Testis (tissue), 3 donors: Measurements from ENCODE around the gene HNRNPF. TPM values are rescaled to one million over a fixed set of nuclear protein-coding genes. Genes with fewer than 3 reads are reported as not detected.

ENCODE experiments used
- DNase-seq: peaks from one replicate; pipeline ENCODE4 v3.0.0-alpha.2; 2019
- H3K27ac ChIP-seq, 2 donors: fragments of 200-600 bp; sonication (generic); one replicate each; pipeline ENCODE4 v1.5.1; 2019
- H3K27me3 ChIP-seq: fragments of 200-600 bp; sonication (generic); one replicate; pipeline ENCODE4 v1.5.1; 2019
- H3K36me3 ChIP-seq: fragments of 200-600 bp; sonication (generic); one replicate; pipeline ENCODE4 v1.5.1; 2017; ENCODE audit warnings: low read depth; ENCODE audit errors: missing control alignments
- H3K4me1 ChIP-seq: fragments of 200-600 bp; sonication (generic); one replicate; pipeline ENCODE4 v1.5.1; 2019
- H3K4me3 ChIP-seq, 2 donors: fragments of 200-600 bp; sonication (generic); one replicate each; pipeline ENCODE4 v1.5.1; 2017 to 2019
- H3K9me3 ChIP-seq: fragments of 200-600 bp; sonication (generic); one replicate; pipeline ENCODE4 v1.5.1; 2017
- CTCF ChIP-seq, 3 experiments: fragments of 450-650 bp in 2 of 3; fragments of 200-600 bp in 1 of 3; sonication (generic) in 1 of 3; IDR thresholded peaks; one replicate each; pipeline ENCODE4 v1.5.1; 2016 to 2019; ENCODE audit warnings: antibody characterized with exemption in 3 of 3, mild to moderate bottlenecking in 2 of 3, moderate library complexity in 1 of 3
- POLR2A ChIP-seq: fragments of 450-650 bp; IDR thresholded peaks from one replicate; pipeline ENCODE4 v1.6.1; 2017; ENCODE audit warnings: antibody characterized with exemption, mild to moderate bottlenecking, moderate library complexity
- WGBS, 2 donors: methylation state at CpG; one replicate each; pipeline ENCODE4 v1.1.5; 2018; 5-methylcytosine and 5-hydroxymethylcytosine counted together
- intact Hi-C: fragments of 100-400 bp; cut with DNase I; formaldehyde crosslinking; loops from one replicate; pipeline ENCODE4 v1.15.1; 2023; ENCODE audit warnings: low total_unique reads
- polyA plus RNA-seq: library from polyadenylated mRNA; stranded (reverse); fragments of 350-450 nt; fragmentation: Illumina TruSeq; extraction: RNeasy Lipid Tissue Mini Kit (QIAGEN cat#74804); gene quantifications from one replicate; pipeline ENCODE4 v1.2.3, GENCODE V29; 2014; ENCODE audit warnings: low read depth, low replicate concordance; ENCODE audit not compliant: insufficient read depth
- total RNA-seq, 2 donors: library from RNA; depleted of rRNA; stranded (reverse); fragments of >200 nt; gene quantifications; one replicate each; pipeline ENCODE4 v1.2.3, GENCODE V29; 2016

The HNRNPF gene
- total and polyA plus RNA-seq, 3 donors from 2014 or later: 120 to 232 (median 159) TPM

- WGBS, 2 donors: 63 to 72% methylated on average over 21 to 47 of the region's 49 CpGs
- intact Hi-C loops: loop anchor here (10.0 kb wide), 1 partner anchor 48 kb away; no protein-coding TSS in a partner anchor
- no peak for DNase-seq
Measured at GRCh38 chr10:43342279-43343125, 66.5 kb downstream of the HNRNPF start.

GRCh38 chr10:43341450-43341849 is 67.5 kb downstream of the HNRNPF start:
- Histone ChIP-seq H3K4me1 (no peaks in the 10 kb centered on the region), H3K9me3 (no peaks in the 10 kb centered on the region), H3K27me3 (no peaks in the 10 kb centered on the region), H3K36me3 (no peaks in the 10 kb centered on the region), H3K4me3 (no peak overlapping the region), H3K27ac (no peak overlapping the region)
- DNase-seq: no peak
- TF ChIP-seq CTCF (IDR thresholded peaks at IDR 0.05) (no peak), POLR2A (no peak)
- intact Hi-C loops: loop anchor here (10.0 kb wide), 1 partner anchor 47 kb away; no protein-coding TSS in a partner anchor
- 79 to 88% methylated on average over 7 of the region's 7 CpGs for WGBS, 2 donors

More at GRCh38 chr10:43342279-43343125, 66.5 kb downstream of the HNRNPF start:
- Histone ChIP-seq H3K4me3 (peak overlapping the region in 1 of 2 donors; percentile 11), H3K36me3 (no peaks in the 10 kb centered on the region), H3K9me3 (no peaks in the 10 kb centered on the region), H3K27ac (no peak overlapping the region), H3K27me3 (no peaks in the 10 kb centered on the region), H3K4me1 (no peaks in the 10 kb centered on the region)
- TF ChIP-seq CTCF (IDR thresholded peaks at IDR 0.05) (no peak), POLR2A (no peak)

GRCh38 chr10:43340619-43341018 is 68.4 kb downstream of the HNRNPF start:
- no peaks in the 10 kb centered on the region for H3K27me3 ChIP-seq
- H3K4me3 ChIP-seq: no peak overlapping the region
- 83 to 84% methylated on average over 9 of the region's 9 CpGs for WGBS, 2 donors
- intact Hi-C loops: loop anchor here (10.0 kb wide), 1 partner anchor 46 kb away; no protein-coding TSS in a partner anchor
- no peak for DNase-seq
- H3K36me3 ChIP-seq: no peaks in the 10 kb centered on the region
- no peak overlapping the region for H3K27ac ChIP-seq
- H3K9me3 ChIP-seq: no peaks in the 10 kb centered on the region
- TF ChIP-seq POLR2A: no peak
- TF ChIP-seq CTCF (IDR thresholded peaks at IDR 0.05): no peak
- no peaks in the 10 kb centered on the region for H3K4me1 ChIP-seq

GRCh38 chr10:43340101-43340500 is 68.9 kb downstream of the HNRNPF start:
- H3K4me3 ChIP-seq: no peak overlapping the region
- TF ChIP-seq POLR2A (no peak), CTCF (IDR thresholded peaks at IDR 0.05) (no peak)
- WGBS, 2 donors: 87 to 93% methylated on average over 6 of the region's 6 CpGs
- H3K36me3 ChIP-seq: no peaks in the 10 kb centered on the region
- H3K27ac ChIP-seq: no peak overlapping the region
- H3K27me3 ChIP-seq: no peaks in the 10 kb centered on the region
- H3K4me1 ChIP-seq: no peaks in the 10 kb centered on the region
- no peak for DNase-seq
- no peaks in the 10 kb centered on the region for H3K9me3 ChIP-seq
- intact Hi-C loops: loop anchor here (10.0 kb wide), 1 partner anchor 45 kb away; no protein-coding TSS in a partner anchor
